Esophagus squamous epithelium (tissue), 5 donors: ENCODE data around the gene RCC2. TPM values are rescaled to one million over a fixed set of nuclear protein-coding genes. Genes with fewer than 3 reads are reported as not detected.
"Not testable (repeated sequence)": the region's sequence is repeated elsewhere in the genome, so short reads cannot be mapped to it uniquely, and the experiment has no call there.

Experiments used
- DNase-seq: peaks from one replicate; lab custom pipeline; 2025; lab: John Stamatoyannopoulos, UW
- H3K27ac ChIP-seq, 4 donors: fragments of 200-600 bp; sonication (generic); one replicate each; pipeline ENCODE4 v1.5.1; 2016 to 2019; ENCODE audit warnings: mild to moderate bottlenecking in 1 of 4
- H3K27me3 ChIP-seq, 4 donors: fragments of 200-600 bp; sonication (generic); 1 replicate in 3 of 4; 2 replicates in 1 of 4; pipeline versions ENCODE4 v1.5.1 to v1.6.0; 2017 to 2021; ENCODE audit warnings: antibody characterized with exemption in 1 of 4
- H3K36me3 ChIP-seq, 3 donors: fragments of 200-600 bp; sonication (generic); one replicate each; pipeline ENCODE4 v1.5.1; 2016 to 2019
- H3K4me1 ChIP-seq, 3 donors: fragments of 200-600 bp; sonication (generic); one replicate each; pipeline ENCODE4 v1.5.1; 2017 to 2019
- H3K4me3 ChIP-seq, 4 donors: fragments of 200-600 bp; sonication (generic); 1 replicate in 3 of 4; 2 replicates in 1 of 4; pipeline ENCODE4 v1.5.1; 2016 to 2019; ENCODE audit warnings: mild to moderate bottlenecking in 2 of 4, moderate library complexity in 1 of 4
- H3K9me3 ChIP-seq, 3 donors: fragments of 200-600 bp; sonication (generic); one replicate each; pipeline ENCODE4 v1.5.1; 2016 to 2019
- POLR2A ChIP-seq, 4 donors: fragments of 450-650 bp; IDR thresholded peaks; one replicate each; pipeline ENCODE4 v1.6.1; 2017; ENCODE audit warnings: antibody characterized with exemption in 4 of 4, mild to moderate bottlenecking in 4 of 4, moderate library complexity in 3 of 4
- WGBS, 2 donors: methylation state at CpG; one replicate each; pipeline ENCODE4 v1.1.5; 2018; 5-methylcytosine and 5-hydroxymethylcytosine counted together
- intact Hi-C: fragments of 100-400 bp; cut with DNase I; formaldehyde crosslinking; loops from one replicate; pipeline ENCODE4 v1.15.0; 2022
- total RNA-seq, 4 donors: library from RNA; depleted of rRNA; stranded (reverse); fragments of >200 nt; gene quantifications; one replicate each; pipeline ENCODE4 v1.1.0, GENCODE V29; 2016
- TF ChIP-seq, protein P1 (sequence below), 6 experiments: fragments of 450-650 bp in 4 of 6; fragments of 200-600 bp in 2 of 6; sonication (generic) in 2 of 6; IDR thresholded peaks; one replicate each; pipeline ENCODE4 v1.5.1; 2016 to 2019; ENCODE audit warnings: antibody characterized with exemption in 6 of 6, mild to moderate bottlenecking in 4 of 6, moderate library complexity in 4 of 6
- donor health status: DM: yes; HTN: yes; CAD: no.

Gene RCC2
- total RNA-seq, 4 donors from 2014 or later, result 51.3 to 81.3 (median 53.6) TPM

- Histone ChIP-seq H3K4me1 (peaks cover 0 to 21% (median 5%) of the 10 kb centered on the region in 3 donors), H3K36me3 (peaks cover 27 to 52% (median 39%) of the 10 kb centered on the region in 3 donors)
- H3K4me3 ChIP-seq, H3K27ac ChIP-seq, H3K27me3 ChIP-seq, intact Hi-C loops, H3K9me3 ChIP-seq, DNase-seq: not testable (repeated sequence)
- 70 to 74% methylated on average over 8 to 16 of the region's 16 CpGs for WGBS, 2 donors
Measured at GRCh38 chr1:17406760-17407475, 32.6 kb downstream of the RCC2 start.

- DNase-seq, result no peak
Measured at GRCh38 chr1:17405898-17406759, 33.3 kb downstream of the RCC2 start.

GRCh38 chr1:17404820-17405219 is 34.7 kb downstream of the RCC2 start:
- H3K4me3 ChIP-seq, result no peak overlapping the region
- no peak for DNase-seq
- WGBS, 2 donors, result 40 to 71% methylated on average over 4 to 5 of the region's 6 CpGs
- H3K4me1 ChIP-seq, result peaks cover 0 to 17% (median 5%) of the 10 kb centered on the region in 3 donors
- H3K9me3 ChIP-seq, result no peaks in the 10 kb centered on the region
- peaks cover 17 to 31% (median 23%) of the 10 kb centered on the region in 3 donors for H3K36me3 ChIP-seq
- intact Hi-C loops, result no loop called here
- no peak overlapping the region for H3K27ac ChIP-seq
- no peak for TF ChIP-seq POLR2A (IDR thresholded peaks at IDR 0.05)
- TF ChIP-seq, protein P1, sequence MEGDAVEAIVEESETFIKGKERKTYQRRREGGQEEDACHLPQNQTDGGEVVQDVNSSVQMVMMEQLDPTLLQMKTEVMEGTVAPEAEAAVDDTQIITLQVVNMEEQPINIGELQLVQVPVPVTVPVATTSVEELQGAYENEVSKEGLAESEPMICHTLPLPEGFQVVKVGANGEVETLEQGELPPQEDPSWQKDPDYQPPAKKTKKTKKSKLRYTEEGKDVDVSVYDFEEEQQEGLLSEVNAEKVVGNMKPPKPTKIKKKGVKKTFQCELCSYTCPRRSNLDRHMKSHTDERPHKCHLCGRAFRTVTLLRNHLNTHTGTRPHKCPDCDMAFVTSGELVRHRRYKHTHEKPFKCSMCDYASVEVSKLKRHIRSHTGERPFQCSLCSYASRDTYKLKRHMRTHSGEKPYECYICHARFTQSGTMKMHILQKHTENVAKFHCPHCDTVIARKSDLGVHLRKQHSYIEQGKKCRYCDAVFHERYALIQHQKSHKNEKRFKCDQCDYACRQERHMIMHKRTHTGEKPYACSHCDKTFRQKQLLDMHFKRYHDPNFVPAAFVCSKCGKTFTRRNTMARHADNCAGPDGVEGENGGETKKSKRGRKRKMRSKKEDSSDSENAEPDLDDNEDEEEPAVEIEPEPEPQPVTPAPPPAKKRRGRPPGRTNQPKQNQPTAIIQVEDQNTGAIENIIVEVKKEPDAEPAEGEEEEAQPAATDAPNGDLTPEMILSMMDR (IDR thresholded peaks at IDR 0.05), result no peak
- H3K27me3 ChIP-seq, result no peaks in the 10 kb centered on the region

More at GRCh38 chr1:17405898-17406759, 33.3 kb downstream of the RCC2 start:
- Histone ChIP-seq H3K4me3 (no peak overlapping the region), H3K27me3 (no peaks in the 10 kb centered on the region), H3K36me3 (peaks cover 27 to 44% (median 32%) of the 10 kb centered on the region in 3 donors), H3K27ac (no peak overlapping the region), H3K4me1 (peaks cover 0 to 17% (median 5%) of the 10 kb centered on the region in 3 donors), H3K9me3 (no peaks in the 10 kb centered on the region)
- intact Hi-C loops, result no loop called here
- TF ChIP-seq, protein P1 (IDR thresholded peaks at IDR 0.05), result peak; percentile 30 to 74 (median 66)
- TF ChIP-seq POLR2A (IDR thresholded peaks at IDR 0.05), result no peak
- 79 to 80% methylated on average over 4 to 6 of the region's 15 CpGs for WGBS, 2 donors

GRCh38 chr1:17404034-17404684 is 35.3 kb downstream of the RCC2 start:
- Histone ChIP-seq H3K4me3 (no peak overlapping the region), H3K27ac (no peak overlapping the region), H3K4me1 (peaks cover 0 to 17% (median 5%) of the 10 kb centered on the region in 3 donors), H3K27me3 (no peaks in the 10 kb centered on the region), H3K36me3 (peaks cover 10 to 25% (median 16%) of the 10 kb centered on the region in 3 donors), H3K9me3 (no peaks in the 10 kb centered on the region)
- no peak for DNase-seq
- WGBS, 2 donors, result 46 to 58% methylated on average over 7 to 10 of the region's 15 CpGs
- no peak for TF ChIP-seq POLR2A (IDR thresholded peaks at IDR 0.05)
- TF ChIP-seq, protein P1 (IDR thresholded peaks at IDR 0.05), result no peak
- intact Hi-C loops, result no loop called here

- H3K27me3 ChIP-seq, result no peaks in the 10 kb centered on the region
- no peak overlapping the region for H3K4me3 ChIP-seq
- peaks cover 0 to 17% (median 5%) of the 10 kb centered on the region in 3 donors for H3K4me1 ChIP-seq
- intact Hi-C loops, result no loop called here
- no peak for DNase-seq
- no peak overlapping the region for H3K27ac ChIP-seq
- no peak for TF ChIP-seq POLR2A (IDR thresholded peaks at IDR 0.05)
- TF ChIP-seq, protein P1 (IDR thresholded peaks at IDR 0.05), result no peak
- peaks cover 0 to 14% (median 5%) of the 10 kb centered on the region in 3 donors for H3K36me3 ChIP-seq
- 33% methylated on average over 2 of the region's 3 CpGs; no CpG with 5 or more reads in 1 of the 2 donors for WGBS, 2 donors
- H3K9me3 ChIP-seq, result no peaks in the 10 kb centered on the region
Measured at GRCh38 chr1:17403081-17403480, 36.4 kb downstream of the RCC2 start.
